Ishikawa (cell line): ENCODE results near the gene GCAT.

Source experiments
- CEBPB ChIP-seq: IDR thresholded peaks from 2 replicates; pipeline ENCODE4 v1.6.1; 2012
- CREB1 ChIP-seq: IDR thresholded peaks from 2 replicates; pipeline ENCODE4 v1.6.1; 2012; ENCODE audit warnings: low read depth
- EGR1 ChIP-seq: IDR thresholded peaks from 2 replicates; pipeline ENCODE4 v1.6.1; 2012
- EP300 ChIP-seq: IDR thresholded peaks from 2 replicates; pipeline ENCODE4 v1.6.1; 2012; ENCODE audit warnings: borderline replicate concordance
- FOXM1 ChIP-seq: IDR thresholded peaks from 2 replicates; pipeline ENCODE4 v1.6.1; 2012; ENCODE audit warnings: low read depth, borderline replicate concordance
- NFIC ChIP-seq: IDR thresholded peaks from 2 replicates; pipeline ENCODE4 v1.6.1; 2012
- RAD21 ChIP-seq: IDR thresholded peaks from 2 replicates; pipeline ENCODE4 v1.6.1; 2012; ENCODE audit warnings: low read depth
- TAF1 ChIP-seq: IDR thresholded peaks from 2 replicates; pipeline ENCODE4 v1.6.1; 2012; ENCODE audit warnings: low read depth, mild to moderate bottlenecking
- TCF12 ChIP-seq: IDR thresholded peaks from 2 replicates; pipeline ENCODE4 v1.6.1; 2012; ENCODE audit warnings: low read depth
- TEAD4 ChIP-seq: IDR thresholded peaks from 2 replicates; pipeline ENCODE4 v1.6.1; 2012
- YY1 ChIP-seq: IDR thresholded peaks from 2 replicates; pipeline ENCODE4 v1.6.1; 2012; ENCODE audit warnings: low read depth
- ZBTB7A ChIP-seq: IDR thresholded peaks from 2 replicates; pipeline ENCODE4 v1.6.1; 2012; ENCODE audit warnings: low read depth
- TF ChIP-seq, protein P1 (sequence below): IDR thresholded peaks from 2 replicates; pipeline ENCODE4 v1.6.1; 2012
- TF ChIP-seq, protein P2 (sequence below): IDR thresholded peaks from 2 replicates; pipeline ENCODE4 v1.6.1; 2012
- TF ChIP-seq, protein P3 (sequence below): IDR thresholded peaks from 2 replicates; pipeline ENCODE4 v1.6.1; 2012; ENCODE audit warnings: low read depth, mild to moderate bottlenecking

The GCAT gene

DNA sequence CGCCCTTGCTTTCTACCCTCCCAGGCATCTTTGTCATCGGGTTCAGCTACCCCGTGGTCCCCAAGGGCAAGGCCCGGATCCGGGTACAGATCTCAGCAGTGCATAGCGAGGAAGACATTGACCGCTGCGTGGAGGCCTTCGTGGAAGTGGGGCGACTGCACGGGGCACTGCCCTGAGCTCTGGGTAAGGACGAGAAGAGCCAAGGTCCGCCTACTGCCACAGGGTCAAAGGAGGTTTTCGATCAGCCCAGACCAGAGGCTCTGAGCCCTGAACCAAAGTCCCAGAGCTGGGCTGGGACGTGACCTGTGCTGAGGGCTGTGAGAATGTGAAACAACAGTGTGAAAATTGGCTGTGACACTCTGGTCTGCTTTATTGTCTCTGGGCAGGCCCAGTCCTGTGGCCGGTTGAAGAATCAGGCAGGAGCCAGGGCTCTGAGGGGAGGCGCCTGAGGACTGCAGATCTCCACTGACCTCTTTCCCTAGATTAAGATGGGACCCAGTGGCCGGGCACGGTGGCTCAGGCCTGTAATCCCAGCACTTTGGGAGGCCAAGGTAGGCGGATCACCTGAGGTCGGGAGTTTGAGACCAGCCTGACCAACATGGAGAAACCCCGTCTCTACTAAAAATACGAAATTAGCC, 8.9 kb downstream of the GCAT start:
- no peak for TF ChIP-seq RAD21
- no peak for TF ChIP-seq EGR1
- no peak for TF ChIP-seq CEBPB
- TF ChIP-seq, protein P1, sequence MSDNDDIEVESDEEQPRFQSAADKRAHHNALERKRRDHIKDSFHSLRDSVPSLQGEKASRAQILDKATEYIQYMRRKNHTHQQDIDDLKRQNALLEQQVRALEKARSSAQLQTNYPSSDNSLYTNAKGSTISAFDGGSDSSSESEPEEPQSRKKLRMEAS = no peak
- TF ChIP-seq, protein P2, sequence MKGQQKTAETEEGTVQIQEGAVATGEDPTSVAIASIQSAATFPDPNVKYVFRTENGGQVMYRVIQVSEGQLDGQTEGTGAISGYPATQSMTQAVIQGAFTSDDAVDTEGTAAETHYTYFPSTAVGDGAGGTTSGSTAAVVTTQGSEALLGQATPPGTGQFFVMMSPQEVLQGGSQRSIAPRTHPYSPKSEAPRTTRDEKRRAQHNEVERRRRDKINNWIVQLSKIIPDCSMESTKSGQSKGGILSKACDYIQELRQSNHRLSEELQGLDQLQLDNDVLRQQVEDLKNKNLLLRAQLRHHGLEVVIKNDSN = no peak

DNA sequence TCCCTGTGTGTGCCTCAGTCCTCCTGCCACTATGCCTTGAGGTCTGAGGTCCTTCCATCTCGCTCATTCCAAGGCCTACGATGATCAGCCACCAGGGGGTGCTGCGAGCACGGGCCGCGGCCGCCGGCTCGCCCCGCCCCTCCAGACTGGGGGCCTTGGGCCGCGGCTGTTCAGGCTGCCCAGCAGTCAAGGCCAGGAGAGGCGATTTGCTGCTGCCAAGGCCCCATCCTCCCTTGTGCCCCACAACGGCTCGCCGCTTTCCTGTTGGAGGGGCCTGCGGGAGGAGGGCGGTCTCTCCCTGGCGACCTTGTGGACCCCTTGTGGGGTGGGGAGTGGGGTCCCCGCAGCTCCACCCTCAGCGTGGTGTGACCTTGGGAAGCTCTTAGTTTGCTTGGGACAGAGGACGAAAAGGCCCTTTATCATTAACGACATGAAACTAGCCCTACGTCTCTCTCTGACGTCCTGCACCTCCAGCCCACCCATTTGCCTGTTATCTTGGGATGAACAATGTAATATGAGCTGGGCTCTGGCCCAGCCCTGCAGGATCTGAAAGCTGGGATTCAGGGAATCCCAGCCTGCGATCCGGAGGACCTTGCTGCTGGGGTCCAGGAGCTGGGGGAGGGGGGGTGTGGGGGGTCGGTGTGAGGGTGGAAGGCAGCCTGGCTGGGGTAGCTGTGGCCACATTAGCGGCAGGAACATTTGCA, 10.1 kb downstream of the GCAT start:
- TF ChIP-seq CREB1 (no peak), RAD21 (peak; percentile 82), NFIC (0 out of 2 replicates have a peak, but pooled peaks have one; percentile 17), CEBPB (no peak), TCF12 (0 out of 2 replicates have a peak, but pooled peaks have one; percentile 23), EGR1 (no peak), ZBTB7A (peak; percentile 80; the same call in 1 of the 2 replicates)

DNA sequence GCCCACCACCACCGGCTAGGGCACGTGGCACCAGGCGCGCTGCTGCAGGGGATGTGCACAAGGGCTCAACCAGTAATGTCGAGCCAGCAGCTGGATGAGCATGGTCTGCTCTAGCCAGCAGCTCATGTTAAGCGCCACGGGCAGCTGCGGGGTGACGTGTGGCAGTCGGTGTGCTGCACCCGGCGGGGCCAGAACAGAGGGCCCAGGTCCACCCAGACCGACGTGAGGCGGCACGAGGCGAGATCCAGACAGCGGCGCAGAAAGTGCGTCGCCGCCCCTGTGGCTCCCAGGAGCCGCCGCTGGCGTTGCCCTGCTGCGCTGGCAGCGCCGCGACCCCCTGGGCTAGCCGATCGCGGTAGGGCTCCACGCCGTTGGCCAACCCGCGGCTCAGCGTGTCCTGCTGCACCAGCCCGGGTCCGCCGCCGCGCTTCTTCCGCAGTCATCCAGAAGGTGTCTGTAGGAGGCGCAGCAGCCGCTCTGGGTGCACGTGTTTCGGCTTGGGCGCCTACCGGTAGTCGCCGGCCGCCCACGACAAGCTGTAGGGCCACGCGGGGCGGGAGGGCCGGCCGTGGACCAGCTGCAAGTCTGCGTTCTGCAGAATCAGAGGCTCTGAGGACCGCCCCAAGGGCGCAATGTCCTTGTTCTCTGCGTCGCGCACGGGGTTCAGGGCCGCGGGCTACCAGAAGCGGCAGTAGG, 10.8 kb downstream of the GCAT start:
- TF ChIP-seq CEBPB (no peak), RAD21 (no peak), YY1 (no peak), EP300 (no peak), FOXM1 (no peak), NFIC (no peak), TEAD4 (no peak)
- TF ChIP-seq, protein P1 = no peak

DNA sequence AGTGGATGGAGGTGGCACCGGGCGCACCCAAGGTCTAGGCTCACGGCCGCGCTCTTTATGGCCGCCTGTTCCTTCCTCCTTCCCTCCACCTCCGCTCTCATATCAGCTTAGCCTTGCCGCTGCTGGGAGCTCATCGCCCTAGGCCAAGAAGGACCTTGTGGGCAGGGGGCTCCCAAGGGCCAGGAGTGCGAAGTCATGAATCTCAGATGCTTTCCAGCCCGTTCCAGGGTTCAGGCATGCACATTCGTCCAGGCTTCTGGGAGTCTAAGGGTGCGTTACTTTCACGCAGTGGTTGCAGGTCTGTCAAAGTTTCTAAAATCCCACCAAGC, 11.3 kb downstream of the GCAT start:
- TF ChIP-seq EP300 (no peak), EGR1 (no peak), CEBPB (no peak), FOXM1 (no peak), YY1 (no peak), CREB1 (no peak), TEAD4 (no peak)
- TF ChIP-seq, protein P1 = no peak

DNA sequence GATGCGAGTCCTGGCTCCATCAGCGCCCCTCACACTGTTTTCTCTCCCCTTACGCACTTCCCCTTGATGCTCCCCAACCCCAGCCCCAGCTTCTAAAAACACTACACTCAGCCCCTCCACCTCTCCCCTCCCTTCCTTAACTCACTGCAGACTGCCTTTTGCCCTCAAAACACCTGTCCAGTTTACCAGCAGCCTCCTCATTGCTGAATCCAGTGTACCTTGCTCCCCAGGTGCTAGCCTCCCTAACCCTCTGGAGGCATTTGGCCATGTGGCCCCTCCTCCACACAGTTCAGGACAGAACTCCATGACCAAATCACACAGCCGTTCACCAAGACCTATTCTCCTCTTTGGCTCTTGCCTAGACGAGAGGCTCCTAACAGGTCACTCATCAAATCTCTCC, 12.6 kb downstream of the GCAT start:
- no peak for TF ChIP-seq FOXM1
- TF ChIP-seq TEAD4 = no peak
- no peak for TF ChIP-seq TCF12
- TF ChIP-seq, protein P2 = no peak
- no peak for TF ChIP-seq EGR1
- TF ChIP-seq, protein P1 = no peak
- TF ChIP-seq CEBPB = no peak
- TF ChIP-seq RAD21 = no peak
- TF ChIP-seq TAF1 = no peak
- TF ChIP-seq NFIC = no peak
- TF ChIP-seq ZBTB7A = no peak
- TF ChIP-seq CREB1 = no peak
- TF ChIP-seq, protein P3, sequence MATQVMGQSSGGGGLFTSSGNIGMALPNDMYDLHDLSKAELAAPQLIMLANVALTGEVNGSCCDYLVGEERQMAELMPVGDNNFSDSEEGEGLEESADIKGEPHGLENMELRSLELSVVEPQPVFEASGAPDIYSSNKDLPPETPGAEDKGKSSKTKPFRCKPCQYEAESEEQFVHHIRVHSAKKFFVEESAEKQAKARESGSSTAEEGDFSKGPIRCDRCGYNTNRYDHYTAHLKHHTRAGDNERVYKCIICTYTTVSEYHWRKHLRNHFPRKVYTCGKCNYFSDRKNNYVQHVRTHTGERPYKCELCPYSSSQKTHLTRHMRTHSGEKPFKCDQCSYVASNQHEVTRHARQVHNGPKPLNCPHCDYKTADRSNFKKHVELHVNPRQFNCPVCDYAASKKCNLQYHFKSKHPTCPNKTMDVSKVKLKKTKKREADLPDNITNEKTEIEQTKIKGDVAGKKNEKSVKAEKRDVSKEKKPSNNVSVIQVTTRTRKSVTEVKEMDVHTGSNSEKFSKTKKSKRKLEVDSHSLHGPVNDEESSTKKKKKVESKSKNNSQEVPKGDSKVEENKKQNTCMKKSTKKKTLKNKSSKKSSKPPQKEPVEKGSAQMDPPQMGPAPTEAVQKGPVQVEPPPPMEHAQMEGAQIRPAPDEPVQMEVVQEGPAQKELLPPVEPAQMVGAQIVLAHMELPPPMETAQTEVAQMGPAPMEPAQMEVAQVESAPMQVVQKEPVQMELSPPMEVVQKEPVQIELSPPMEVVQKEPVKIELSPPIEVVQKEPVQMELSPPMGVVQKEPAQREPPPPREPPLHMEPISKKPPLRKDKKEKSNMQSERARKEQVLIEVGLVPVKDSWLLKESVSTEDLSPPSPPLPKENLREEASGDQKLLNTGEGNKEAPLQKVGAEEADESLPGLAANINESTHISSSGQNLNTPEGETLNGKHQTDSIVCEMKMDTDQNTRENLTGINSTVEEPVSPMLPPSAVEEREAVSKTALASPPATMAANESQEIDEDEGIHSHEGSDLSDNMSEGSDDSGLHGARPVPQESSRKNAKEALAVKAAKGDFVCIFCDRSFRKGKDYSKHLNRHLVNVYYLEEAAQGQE = no peak
- TF ChIP-seq EP300 = no peak
- no peak for TF ChIP-seq YY1

DNA sequence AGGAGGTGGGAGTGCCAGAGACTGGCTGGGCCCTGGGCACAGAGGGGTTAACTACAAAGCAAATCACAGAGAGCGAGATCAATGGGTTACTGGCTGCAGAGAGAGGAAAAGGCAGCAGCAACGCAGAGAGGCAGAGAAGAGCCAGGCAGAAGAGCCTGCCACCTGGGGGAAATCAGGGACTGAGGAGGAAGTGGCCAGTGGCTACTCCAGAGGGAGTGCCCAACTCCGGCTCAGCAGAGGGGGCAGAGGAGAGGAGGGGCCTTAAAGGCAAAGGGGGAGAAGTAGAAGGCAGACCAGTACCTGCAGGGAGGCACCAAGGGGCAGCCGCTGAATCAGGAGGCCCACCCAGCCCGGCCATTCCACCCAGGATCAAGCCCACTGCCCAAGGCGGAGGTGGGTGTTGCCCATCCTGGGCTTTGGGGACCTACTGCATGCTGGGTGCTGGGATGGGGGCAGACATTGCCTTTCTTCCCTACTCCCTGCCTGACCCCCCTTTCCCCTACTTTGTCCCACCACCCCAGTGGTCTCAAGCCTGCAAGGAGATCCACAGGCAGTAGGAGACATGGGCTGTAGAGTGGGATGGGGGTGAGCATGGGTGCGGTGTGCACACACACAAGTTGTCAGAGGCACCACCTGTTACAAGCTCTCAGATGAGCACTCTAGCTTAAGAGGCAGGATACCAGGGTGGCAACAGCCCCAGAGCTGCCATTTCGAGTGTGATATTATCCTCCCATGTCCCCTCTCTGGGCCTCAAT, 14.5 kb downstream of the GCAT start:
- no peak for TF ChIP-seq EGR1
- no peak for TF ChIP-seq TEAD4
- TF ChIP-seq, protein P1 = no peak
- TF ChIP-seq RAD21 = no peak
- TF ChIP-seq FOXM1 = no peak
- no peak for TF ChIP-seq ZBTB7A
- TF ChIP-seq TAF1 = no peak
- no peak for TF ChIP-seq CEBPB
- TF ChIP-seq, protein P3 = no peak
- no peak for TF ChIP-seq YY1
- TF ChIP-seq CREB1 = no peak
- TF ChIP-seq NFIC = no peak
- no peak for TF ChIP-seq TCF12
- TF ChIP-seq, protein P2 = no peak
- TF ChIP-seq EP300 = no peak
